Activated naive CD8-positive, alpha-beta T cell (primary cell): ENCODE measurements around the gene ATP6V1D.
"Not testable (repeated sequence)": the region's sequence is repeated elsewhere in the genome, so short reads cannot be mapped to it uniquely, and the experiment has no call there.

ENCODE experiments used
- H3K27ac Mint-ChIP-seq: one replicate; pipeline ENCODE4 v1.8.0; 2021; ENCODE audit warnings: mixed read lengths
- H3K27me3 Mint-ChIP-seq: one replicate; pipeline ENCODE4 v1.8.0; 2021; ENCODE audit warnings: mixed read lengths
- H3K36me3 Mint-ChIP-seq: one replicate; pipeline ENCODE4 v1.8.0; 2021; ENCODE audit warnings: mixed read lengths
- H3K4me1 Mint-ChIP-seq: one replicate; pipeline ENCODE4 v1.8.0; 2021; ENCODE audit warnings: low read depth, mixed read lengths
- H3K4me3 Mint-ChIP-seq: one replicate; pipeline ENCODE4 v1.8.0; 2021; ENCODE audit warnings: mild to moderate bottlenecking, mixed read lengths
- H3K9me3 Mint-ChIP-seq: one replicate; pipeline ENCODE4 v1.8.0; 2021; ENCODE audit warnings: low read depth, mixed read lengths

ATP6V1D gene

DNA sequence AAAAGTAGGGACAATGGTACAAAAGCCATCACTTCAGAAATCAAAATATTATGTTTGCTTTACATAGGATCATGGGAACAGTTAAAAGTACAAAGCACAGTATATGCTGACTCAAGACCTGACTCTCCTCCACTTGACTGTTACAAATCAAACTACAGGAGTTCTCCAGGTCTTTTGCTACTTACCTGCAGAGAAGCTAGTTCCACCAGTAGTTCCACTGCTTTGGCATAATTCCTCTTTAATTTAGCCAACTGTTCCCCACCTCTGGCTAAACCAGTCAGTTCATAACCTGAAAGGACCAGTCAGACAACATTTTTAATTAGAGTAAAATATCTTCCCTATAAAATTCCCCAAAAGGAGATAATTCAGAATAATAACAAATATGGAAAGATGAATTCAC is 14.0 kb downstream of the ATP6V1D start:
- Mint-ChIP-seq H3K27me3 (no peaks in the 10 kb centered on the region), H3K4me1 (no peaks in the 10 kb centered on the region), H3K9me3 (no peaks in the 10 kb centered on the region), H3K36me3 (peaks cover 9% of the 10 kb centered on the region), H3K27ac (no peak overlapping the region), H3K4me3 (no peak overlapping the region)

DNA sequence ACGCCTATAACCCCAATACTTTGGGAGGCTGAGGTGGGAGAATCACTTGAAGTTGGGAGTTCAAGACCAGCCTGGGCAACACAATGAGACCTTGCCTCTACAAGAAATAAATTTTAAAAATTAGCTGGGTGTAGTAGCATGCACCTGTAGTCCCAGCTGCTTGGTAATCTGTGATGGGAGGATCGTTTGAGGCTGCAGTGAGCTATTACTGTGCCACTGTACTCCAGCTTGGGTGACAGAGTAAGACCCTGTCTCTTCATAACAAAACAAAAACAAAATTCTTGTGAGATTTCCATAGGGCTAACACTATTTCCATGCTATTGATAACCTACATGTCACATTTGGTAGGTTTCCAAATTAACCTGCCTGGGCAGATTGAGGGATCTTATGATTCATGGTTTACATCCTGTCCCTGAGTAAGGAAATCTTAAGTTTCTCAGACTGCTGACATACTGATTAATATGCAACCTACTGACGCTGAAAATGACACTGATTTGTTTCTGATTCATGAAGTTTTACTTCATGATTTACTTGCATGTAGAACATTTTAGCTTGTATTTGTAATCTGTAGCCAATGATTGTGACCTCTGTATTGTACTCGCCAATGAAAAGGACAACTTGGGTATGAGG is 15.9 kb downstream of the ATP6V1D start:
- Mint-ChIP-seq H3K27me3 (no peaks in the 10 kb centered on the region), H3K4me1 (no peaks in the 10 kb centered on the region), H3K36me3 (peaks cover 10% of the 10 kb centered on the region), H3K9me3 (no peaks in the 10 kb centered on the region), H3K4me3 (no peak overlapping the region), H3K27ac (no peak overlapping the region)

DNA sequence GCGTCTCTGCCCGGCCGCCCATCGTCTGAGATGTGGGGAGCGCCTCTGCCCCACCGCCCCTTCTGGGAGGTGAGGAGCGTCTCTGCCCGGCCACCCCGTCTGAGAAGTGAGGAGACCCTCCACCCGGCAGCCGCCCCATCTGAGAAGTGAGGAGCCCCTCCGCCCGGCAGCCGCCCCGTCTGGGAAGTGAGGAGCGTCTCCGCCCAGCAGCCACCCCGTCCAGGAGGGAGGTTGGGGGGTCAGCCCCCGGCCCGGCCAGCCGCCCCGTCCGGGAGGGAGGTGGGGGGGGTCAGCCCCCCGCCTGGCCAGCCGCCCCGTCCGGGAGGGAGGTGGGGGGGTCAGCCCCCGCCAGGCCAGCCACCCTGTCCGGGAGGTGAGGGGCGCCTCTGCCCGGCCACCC is 18.4 kb downstream of the ATP6V1D start:
- H3K4me1 Mint-ChIP-seq, H3K36me3 Mint-ChIP-seq, H3K27me3 Mint-ChIP-seq, H3K9me3 Mint-ChIP-seq, H3K27ac Mint-ChIP-seq, H3K4me3 Mint-ChIP-seq: not testable (repeated sequence)

- Mint-ChIP-seq H3K4me1 (no peaks in the 10 kb centered on the region), H3K27me3 (no peaks in the 10 kb centered on the region), H3K4me3 (no peak overlapping the region), H3K9me3 (no peaks in the 10 kb centered on the region), H3K36me3 (peaks cover 16% of the 10 kb centered on the region), H3K27ac (no peak overlapping the region)
Observed at GRCh38 chr14:67335781-67336180, 23.8 kb downstream of the ATP6V1D start.

- Mint-ChIP-seq H3K4me1 (no peaks in the 10 kb centered on the region), H3K27me3 (no peaks in the 10 kb centered on the region), H3K4me3 (no peak overlapping the region), H3K36me3 (peaks cover 14% of the 10 kb centered on the region), H3K9me3 (no peaks in the 10 kb centered on the region), H3K27ac (no peak overlapping the region)
Observed at GRCh38 chr14:67332468-67332867, 27.1 kb downstream of the ATP6V1D start.

GRCh38 chr14:67331368-67332125 is 28.1 kb downstream of the ATP6V1D start:
- no peaks in the 10 kb centered on the region for H3K9me3 Mint-ChIP-seq
- H3K4me3 Mint-ChIP-seq, result no peak overlapping the region
- peaks cover 15% of the 10 kb centered on the region for H3K36me3 Mint-ChIP-seq
- no peaks in the 10 kb centered on the region for H3K4me1 Mint-ChIP-seq
- no peak overlapping the region for H3K27ac Mint-ChIP-seq
- H3K27me3 Mint-ChIP-seq, result no peaks in the 10 kb centered on the region

GRCh38 chr14:67329666-67330065 is 29.9 kb downstream of the ATP6V1D start:
- not testable (repeated sequence) for H3K9me3 Mint-ChIP-seq, H3K27ac Mint-ChIP-seq, H3K4me3 Mint-ChIP-seq, H3K27me3 Mint-ChIP-seq, H3K4me1 Mint-ChIP-seq
- H3K36me3 Mint-ChIP-seq, result peaks cover 21% of the 10 kb centered on the region

DNA sequence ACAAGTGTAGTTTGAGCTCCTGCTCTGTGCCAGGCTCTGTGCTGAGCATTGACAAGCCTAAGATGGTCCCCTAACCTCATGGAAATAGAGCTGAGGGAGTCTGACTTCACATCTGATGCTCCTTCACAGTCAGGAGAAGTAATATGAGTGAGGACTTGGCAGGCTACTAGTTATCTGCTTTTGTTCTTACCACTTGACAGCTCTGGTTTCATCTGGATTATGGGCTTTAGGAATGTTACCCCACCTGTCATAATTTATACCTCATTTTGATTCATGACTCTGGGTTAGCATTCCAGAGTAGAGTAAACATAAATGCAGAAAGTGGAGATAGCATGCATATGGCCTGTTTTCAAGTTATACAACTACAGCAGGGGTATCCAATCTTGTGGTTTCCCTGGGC is 40.5 kb downstream of the ATP6V1D start:
- no peak overlapping the region for H3K27ac Mint-ChIP-seq
- peaks cover 4% of the 10 kb centered on the region for H3K36me3 Mint-ChIP-seq

DNA sequence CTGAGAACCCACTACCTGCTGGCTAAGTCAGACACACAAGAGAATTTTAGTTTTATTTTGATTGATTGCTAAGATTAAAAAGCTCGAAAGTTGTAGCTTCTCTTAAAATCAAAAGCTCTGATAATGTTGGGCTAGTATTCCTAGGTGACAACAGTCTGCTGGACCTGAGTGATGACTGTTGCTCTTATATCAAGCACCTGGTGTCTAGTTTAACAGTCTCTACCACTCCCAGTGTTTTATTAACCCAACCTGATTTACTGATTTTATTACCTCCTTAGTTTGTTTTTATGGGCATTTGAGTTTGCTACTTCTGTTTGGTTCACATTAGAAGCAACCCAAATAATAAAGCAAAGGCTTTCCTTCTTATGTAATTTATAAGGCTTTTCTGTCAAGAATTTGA is 41.8 kb downstream of the ATP6V1D start:
- Mint-ChIP-seq H3K27ac (no peak overlapping the region), H3K27me3 (no peaks in the 10 kb centered on the region), H3K4me3 (no peak overlapping the region), H3K36me3 (peaks cover 7% of the 10 kb centered on the region), H3K4me1 (no peaks in the 10 kb centered on the region), H3K9me3 (no peaks in the 10 kb centered on the region)

More for the DNA sequence above, 40.5 kb downstream of the ATP6V1D start:
- no peaks in the 10 kb centered on the region for H3K27me3 Mint-ChIP-seq
- no peak overlapping the region for H3K4me3 Mint-ChIP-seq
- H3K4me1 Mint-ChIP-seq, result no peaks in the 10 kb centered on the region
- no peaks in the 10 kb centered on the region for H3K9me3 Mint-ChIP-seq

DNA sequence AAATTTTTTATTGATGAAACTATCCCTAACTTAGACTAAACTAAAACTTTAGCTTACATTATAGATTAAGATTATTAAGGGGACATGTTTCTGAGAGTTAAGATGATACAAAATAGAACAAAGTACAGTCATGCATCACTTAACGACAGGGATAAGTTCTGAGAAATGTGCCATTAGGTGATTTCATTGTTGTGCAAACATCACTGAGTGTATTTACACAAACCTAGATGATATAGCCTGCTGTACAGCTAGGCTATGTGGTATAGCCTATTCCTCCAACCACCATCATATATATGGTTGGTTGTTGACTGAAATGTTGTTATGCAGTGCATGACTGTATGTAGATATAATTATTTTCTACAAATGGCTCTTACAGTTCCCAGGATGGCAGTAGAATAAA is 46.5 kb downstream of the ATP6V1D start:
- H3K27ac Mint-ChIP-seq, result no peak overlapping the region
- H3K4me3 Mint-ChIP-seq, result no peak overlapping the region
- peaks cover 5% of the 10 kb centered on the region for H3K36me3 Mint-ChIP-seq
- no peaks in the 10 kb centered on the region for H3K9me3 Mint-ChIP-seq
- H3K4me1 Mint-ChIP-seq, result no peaks in the 10 kb centered on the region
- no peaks in the 10 kb centered on the region for H3K27me3 Mint-ChIP-seq

GRCh38 chr14:67311868-67312267 is 47.7 kb downstream of the ATP6V1D start:
- peaks cover 9% of the 10 kb centered on the region for H3K36me3 Mint-ChIP-seq
- no peak overlapping the region for H3K4me3 Mint-ChIP-seq
- H3K4me1 Mint-ChIP-seq, result no peaks in the 10 kb centered on the region
- no peaks in the 10 kb centered on the region for H3K27me3 Mint-ChIP-seq
- H3K9me3 Mint-ChIP-seq, result no peaks in the 10 kb centered on the region
- no peak overlapping the region for H3K27ac Mint-ChIP-seq
